DMS 273 (cell line): Measurements from ENCODE around the gene RMI2.
"Not testable (repeated sequence)": the region's sequence is repeated elsewhere in the genome, so short reads cannot be mapped to it uniquely, and the experiment has no call there.

Experiments
- DNase-seq: peaks from one replicate; lab custom pipeline; 2025; ENCODE audit not compliant: unreplicated experiment; lab: John Stamatoyannopoulos, UW

The RMI2 gene

GRCh38 chr16:11350921-11351335, 5.7 kb downstream of the RMI2 start:
- DNase-seq = no peak

GRCh38 chr16:11353158-11353557, 7.9 kb downstream of the RMI2 start:
- DNase-seq = no peak

- no peak for DNase-seq
Measured at GRCh38 chr16:11354407-11354732, 9.1 kb downstream of the RMI2 start.

- DNase-seq = peak; percentile 68
Measured at GRCh38 chr16:11354733-11355574, 9.7 kb downstream of the RMI2 start.

GRCh38 chr16:11355862-11356261, 10.6 kb downstream of the RMI2 start:
- no peak for DNase-seq

- DNase-seq = peak; percentile 80
Measured at GRCh38 chr16:11356573-11357331, 11.5 kb downstream of the RMI2 start.

GRCh38 chr16:11358531-11358930, 13.3 kb downstream of the RMI2 start:
- no peak for DNase-seq

- DNase-seq = no peak
Measured at GRCh38 chr16:11359370-11359769, 14.1 kb downstream of the RMI2 start.

- DNase-seq = no peak
Measured at GRCh38 chr16:11360641-11361373, 15.5 kb downstream of the RMI2 start.

- DNase-seq = no peak
Measured at GRCh38 chr16:11361701-11362451, 16.6 kb downstream of the RMI2 start.

- no peak for DNase-seq
Measured at GRCh38 chr16:11363927-11364258, 18.6 kb downstream of the RMI2 start.

- DNase-seq = no peak
Measured at GRCh38 chr16:11367483-11367906, 22.2 kb downstream of the RMI2 start.

- DNase-seq = no peak
Measured at GRCh38 chr16:11370084-11370931, 25.0 kb downstream of the RMI2 start.

- not testable (repeated sequence) for DNase-seq
Measured at GRCh38 chr16:11370932-11371279, 25.6 kb downstream of the RMI2 start.

- DNase-seq = no peak
Measured at GRCh38 chr16:11372073-11372828, 27.0 kb downstream of the RMI2 start.

- DNase-seq = no peak
Measured at GRCh38 chr16:11372829-11373306, 27.6 kb downstream of the RMI2 start.

GRCh38 chr16:11374255-11374654, 29.0 kb downstream of the RMI2 start:
- no peak for DNase-seq

- DNase-seq = no peak
Measured at GRCh38 chr16:11377154-11377553, 31.9 kb downstream of the RMI2 start.

GRCh38 chr16:11378951-11379350, 33.7 kb downstream of the RMI2 start:
- DNase-seq = not testable (repeated sequence)
